NCI-H2029 treated with DMSO at 0.1 percent for 48 hours (cell line): ENCODE results near the gene KMT2B.
"Not testable (repeated sequence)": the region's sequence is repeated elsewhere in the genome, so short reads cannot be mapped to it uniquely, and the experiment has no call there.

Experiments
- DNase-seq: peaks from one replicate; lab custom pipeline; 2025; lab: John Stamatoyannopoulos, UW

Gene KMT2B

GRCh38 chr19:35710784-35711723 is 6.7 kb upstream of the KMT2B start:
- no peak for DNase-seq

DNA sequence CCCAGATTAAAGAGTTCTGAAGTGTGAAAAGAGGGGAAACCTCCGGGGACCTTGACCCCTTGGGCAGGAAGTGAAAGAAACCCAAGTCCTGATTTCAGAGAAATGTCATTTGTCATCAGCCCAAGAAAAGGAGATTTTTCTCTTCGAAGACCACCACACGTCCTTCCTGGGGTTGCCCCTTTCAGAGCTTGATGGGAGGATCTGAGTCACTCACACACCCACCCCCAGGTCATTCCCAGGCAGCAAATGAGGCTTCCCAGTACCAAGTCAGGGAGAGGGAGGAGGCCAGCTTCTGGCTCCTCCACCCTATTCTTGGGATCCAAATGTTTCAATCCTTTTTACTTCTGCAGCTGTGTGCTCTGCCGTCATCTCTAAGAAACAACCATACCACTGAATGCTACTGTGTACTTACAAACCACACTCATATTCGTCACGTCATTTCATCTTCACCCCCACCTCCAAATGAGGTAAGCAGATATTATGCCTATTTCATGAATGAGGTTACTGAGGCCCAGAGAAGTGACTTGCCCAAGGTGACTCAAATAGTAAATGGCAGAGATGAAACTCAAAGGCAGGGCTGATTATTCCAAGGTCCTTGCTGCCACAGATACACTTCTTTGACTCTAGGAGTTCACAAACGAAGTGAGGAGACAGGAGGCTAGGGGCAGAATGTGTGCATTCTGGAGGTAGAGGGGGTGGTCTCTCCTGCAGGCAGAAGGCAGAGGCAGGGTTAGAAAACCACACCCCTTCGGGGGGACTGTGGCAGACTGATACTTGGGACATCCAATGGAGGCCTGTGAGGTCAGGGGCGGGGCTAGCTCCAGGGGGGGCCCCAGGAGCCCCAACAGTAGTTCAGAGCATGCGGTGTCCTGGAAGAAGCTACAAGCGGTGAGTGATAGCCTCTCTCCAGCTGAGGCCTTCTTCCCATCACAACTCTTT is 5.0 kb upstream of the KMT2B start:
- DNase-seq = no peak

GRCh38 chr19:35713506-35713850 is 4.3 kb upstream of the KMT2B start:
- DNase-seq = no peak

- DNase-seq = no peak
Measured at GRCh38 chr19:35713904-35714495, 3.8 kb upstream of the KMT2B start.

DNA sequence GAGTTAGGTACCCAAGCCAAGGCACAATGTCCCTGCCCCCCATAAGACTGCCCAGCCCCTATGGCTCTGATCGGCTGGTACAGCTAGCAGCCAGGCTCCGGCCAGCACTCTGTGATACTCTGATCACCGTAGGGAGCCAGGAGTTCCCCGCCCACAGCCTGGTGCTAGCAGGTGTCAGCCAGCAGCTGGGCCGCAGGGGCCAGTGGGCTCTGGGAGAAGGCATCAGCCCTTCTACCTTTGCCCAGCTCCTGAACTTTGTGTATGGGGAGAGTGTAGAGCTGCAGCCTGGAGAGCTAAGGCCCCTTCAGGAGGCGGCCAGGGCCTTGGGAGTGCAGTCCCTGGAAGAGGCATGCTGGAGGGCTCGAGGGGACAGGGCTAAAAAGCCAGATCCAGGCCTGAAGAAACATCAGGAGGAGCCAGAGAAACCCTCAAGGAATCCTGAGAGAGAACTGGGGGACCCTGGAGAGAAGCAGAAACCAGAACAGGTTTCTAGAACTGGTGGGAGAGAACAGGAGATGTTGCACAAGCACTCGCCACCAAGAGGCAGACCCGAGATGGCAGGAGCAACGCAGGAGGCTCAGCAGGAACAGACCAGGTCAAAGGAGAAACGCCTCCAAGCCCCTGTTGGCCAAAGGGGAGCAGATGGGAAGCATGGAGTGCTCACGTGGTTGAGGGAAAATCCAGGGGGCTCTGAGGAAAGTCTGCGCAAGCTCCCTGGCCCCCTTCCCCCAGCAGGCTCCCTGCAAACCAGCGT is 3.0 kb upstream of the KMT2B start:
- no peak for DNase-seq

- no peak for DNase-seq
Measured at GRCh38 chr19:35715355-35715809, 2.4 kb upstream of the KMT2B start.

- no peak for DNase-seq
Measured at GRCh38 chr19:35715981-35716800, 1.6 kb upstream of the KMT2B start.

- peak; percentile 84 for DNase-seq
Measured at GRCh38 chr19:35716801-35717664, 770 bp upstream of the KMT2B start.

- DNase-seq = no peak
Measured at GRCh38 chr19:35718345-35719041, 690 bp downstream of the KMT2B start.

DNA sequence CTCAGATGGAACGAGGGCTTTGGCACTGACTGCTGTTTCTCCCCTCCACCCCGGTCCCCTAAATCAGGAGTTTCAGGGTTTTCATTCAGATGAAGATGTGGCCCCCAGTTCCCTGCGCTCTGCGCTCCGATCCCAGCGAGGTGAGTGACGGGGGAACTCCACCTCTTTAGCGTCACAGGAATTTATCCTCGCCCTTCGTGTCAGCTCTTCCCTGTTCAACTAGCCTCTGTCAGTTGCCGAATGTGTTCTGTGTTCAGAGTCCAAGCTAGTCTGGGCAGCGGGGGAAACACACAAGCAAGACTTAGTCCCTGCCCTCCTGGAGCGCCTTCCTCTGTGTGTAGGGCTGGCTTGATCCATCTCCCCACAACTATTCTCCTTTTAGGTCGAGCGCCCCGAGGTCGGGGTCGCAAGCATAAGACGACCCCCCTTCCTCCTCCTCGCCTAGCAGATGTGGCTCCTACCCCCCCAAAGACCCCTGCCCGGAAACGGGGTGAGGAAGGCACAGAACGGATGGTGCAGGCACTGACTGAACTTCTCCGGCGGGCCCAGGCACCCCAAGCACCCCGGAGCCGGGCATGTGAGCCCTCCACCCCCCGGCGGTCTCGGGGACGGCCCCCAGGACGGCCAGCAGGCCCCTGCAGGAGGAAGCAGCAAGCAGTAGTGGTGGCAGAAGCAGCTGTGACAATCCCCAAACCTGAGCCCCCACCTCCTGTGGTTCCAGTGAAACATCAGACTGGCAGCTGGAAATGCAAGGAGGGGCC is 1.8 kb downstream of the KMT2B start:
- no peak for DNase-seq

DNA sequence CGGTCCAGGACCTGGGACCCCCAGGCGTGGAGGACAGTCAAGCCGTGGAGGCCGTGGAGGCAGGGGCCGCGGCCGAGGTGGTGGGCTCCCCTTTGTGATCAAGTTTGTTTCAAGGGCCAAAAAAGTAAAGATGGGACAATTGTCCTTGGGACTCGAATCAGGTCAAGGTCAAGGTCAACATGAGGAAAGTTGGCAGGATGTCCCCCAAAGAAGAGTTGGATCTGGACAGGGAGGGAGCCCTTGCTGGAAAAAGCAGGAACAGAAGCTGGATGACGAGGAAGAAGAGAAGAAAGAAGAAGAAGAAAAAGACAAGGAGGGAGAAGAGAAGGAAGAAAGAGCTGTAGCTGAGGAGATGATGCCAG is 2.3 kb downstream of the KMT2B start:
- DNase-seq = no peak

- no peak for DNase-seq
Measured at GRCh38 chr19:35720648-35721047, 2.8 kb downstream of the KMT2B start.

GRCh38 chr19:35721374-35721773 is 3.6 kb downstream of the KMT2B start:
- DNase-seq = no peak

DNA sequence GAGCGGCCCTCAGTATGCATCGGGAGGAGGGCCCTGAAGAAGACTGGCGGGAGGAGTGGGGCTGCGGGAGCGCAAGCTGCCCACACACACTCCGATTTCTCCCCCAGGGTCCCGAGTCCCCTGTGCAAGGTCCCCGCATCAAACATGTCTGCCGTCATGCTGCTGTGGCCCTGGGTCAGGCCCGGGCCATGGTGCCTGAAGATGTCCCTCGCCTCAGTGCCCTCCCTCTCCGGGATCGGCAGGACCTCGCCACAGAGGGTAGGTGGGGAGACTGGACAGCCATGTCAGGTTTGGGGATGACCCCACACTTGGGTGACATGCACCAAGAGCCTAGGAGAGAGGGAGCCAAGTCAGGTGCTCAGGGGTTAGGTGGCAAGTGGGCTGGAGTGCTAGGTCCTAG is 4.7 kb downstream of the KMT2B start:
- no peak for DNase-seq

- no peak for DNase-seq
Measured at GRCh38 chr19:35722897-35723296, 5.1 kb downstream of the KMT2B start.

DNA sequence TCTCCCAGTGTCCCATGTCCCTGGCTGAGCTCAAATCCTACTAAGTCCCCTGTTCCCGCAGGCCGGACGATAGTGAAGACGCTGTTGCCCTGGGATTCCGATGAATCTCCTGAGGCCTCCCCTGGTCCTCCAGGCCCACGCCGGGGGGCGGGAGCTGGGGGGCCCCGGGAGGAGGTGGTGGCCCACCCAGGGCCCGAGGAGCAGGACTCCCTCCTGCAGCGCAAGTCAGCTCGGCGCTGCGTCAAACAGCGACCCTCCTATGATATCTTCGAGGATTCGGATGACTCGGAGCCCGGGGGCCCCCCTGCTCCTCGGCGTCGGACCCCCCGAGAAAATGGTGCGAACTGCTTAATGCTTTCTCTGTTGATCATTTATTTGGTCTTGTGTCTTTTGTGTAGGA is 5.9 kb downstream of the KMT2B start:
- no peak for DNase-seq

GRCh38 chr19:35724132-35724531 is 6.3 kb downstream of the KMT2B start:
- DNase-seq = not testable (repeated sequence)

DNA sequence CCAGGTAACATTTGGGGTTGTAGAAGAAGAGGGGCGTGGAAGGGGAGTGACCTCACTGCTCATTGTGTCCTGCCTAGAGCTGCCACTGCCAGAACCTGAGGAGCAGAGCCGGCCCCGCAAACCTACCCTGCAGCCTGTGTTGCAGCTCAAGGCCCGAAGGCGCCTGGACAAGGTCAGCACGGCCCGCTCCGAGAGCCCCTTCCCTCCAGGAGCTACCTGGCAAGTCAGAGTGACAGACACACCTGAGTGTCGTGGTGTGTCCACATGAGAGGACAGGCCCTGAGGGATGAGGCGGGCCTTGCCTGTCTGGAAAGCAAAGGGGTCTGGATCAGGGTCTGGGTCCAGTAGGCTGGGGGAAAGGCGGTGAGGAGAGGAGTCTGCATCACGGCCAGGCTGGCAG is 6.8 kb downstream of the KMT2B start:
- no peak for DNase-seq
